Panc1 (cell line): ENCODE measurements around the gene GMCL2. TPM values are rescaled to one million over a fixed set of nuclear protein-coding genes. Genes with fewer than 3 reads are reported as not detected.

Source experiments
- ATAC-seq: fragments of 200-7000 bp; cut with Tn5 transposase; 2 replicates; pipeline ENCODE4 v1.9.1; 2020; ENCODE audit warnings: mild to moderate bottlenecking, moderate library complexity
- BruUV-seq: library from RNA; stranded (reverse); fragments of 400-500 nt; replicated peaks from 2 replicates; lab custom pipeline; 2021; lab: Mats Ljungman, UMichigan
- CTCF ChIA-PET: fragments of 300-600 bp; sonication (Branson Sonifier 250); formaldehyde crosslinking; loops from one replicate; lab custom pipeline; 2022; ENCODE audit warnings: antibody characterized with exemption; lab: Charles Lee
- POLR2A ChIA-PET: fragments of 300-600 bp; sonication (Branson Sonifier 250); formaldehyde crosslinking; loops from one replicate; lab custom pipeline; 2022; ENCODE audit warnings: antibody characterized with exemption; lab: Charles Lee
- DNase-seq: peaks from one replicate; pipeline ENCODE4 v3.0.0-alpha.2; 2010; ENCODE audit warnings: low read depth, low spot score
- H3K27ac ChIP-seq: 2 replicates; pipeline ENCODE4 v1.5.1; 2011; ENCODE audit warnings: mild to moderate bottlenecking, low read length, inconsistent platforms
- H3K27me3 ChIP-seq: fragments of 200-500 bp; sonication (Bioruptor generic); 2 replicates; pipeline ENCODE4 v1.6.0; 2014; ENCODE audit warnings: low read length, inconsistent platforms; ENCODE audit not compliant: control insufficient read depth, insufficient read depth
- H3K36me3 ChIP-seq: fragments of 200-500 bp; sonication (Bioruptor generic); 2 replicates; pipeline ENCODE4 v1.5.1; 2014; ENCODE audit warnings: inconsistent platforms, mild to moderate bottlenecking, low read length, moderate library complexity; ENCODE audit not compliant: control insufficient read depth, insufficient read depth
- H3K4me1 ChIP-seq: 2 replicates; pipeline ENCODE4 v1.5.1; 2011; ENCODE audit warnings: inconsistent platforms, mild to moderate bottlenecking, low read length, moderate library complexity; ENCODE audit not compliant: control insufficient read depth, insufficient read depth
- H3K4me3 ChIP-seq, 2 experiments: 2 replicates each; pipeline ENCODE4 v1.5.1; 2011 to 2012; ENCODE audit warnings: low read depth in 2 of 2, low read length in 2 of 2, mild to moderate bottlenecking in 2 of 2, inconsistent platforms in 1 of 2, moderate library complexity in 1 of 2
- H3K9me3 ChIP-seq: fragments of 200-500 bp; sonication (Bioruptor generic); 2 replicates; pipeline ENCODE4 v1.5.1; 2014; ENCODE audit warnings: low read depth, mild to moderate bottlenecking, inconsistent platforms, low read length, moderate library complexity; ENCODE audit not compliant: control insufficient read depth, insufficient read depth
- POLR2AphosphoS5 ChIP-seq: IDR thresholded peaks from 2 replicates; pipeline ENCODE4 v1.6.1; 2012; ENCODE audit warnings: mild to moderate bottlenecking, low read depth, low read length, moderate library complexity
- SIN3A ChIP-seq: IDR thresholded peaks from 2 replicates; pipeline ENCODE4 v1.6.1; 2012; ENCODE audit warnings: low read depth, mild to moderate bottlenecking, low read length, moderate library complexity, borderline replicate concordance; ENCODE audit not compliant: insufficient read depth
- TCF7L2 ChIP-seq: IDR thresholded peaks from 2 replicates; pipeline ENCODE4 v1.6.1; 2011; ENCODE audit warnings: mild to moderate bottlenecking, low read depth, low read length, inconsistent platforms
- in situ Hi-C: cut with HindIII; loops from 2 replicates; pipeline ENCODE4 v1.10.0; 2016; ENCODE audit warnings: low sequenced_read_pairs, low pct_unique_long_range_greater_than_20kb
- intact Hi-C: fragments of 100-400 bp; cut with micrococcal nuclease; formaldehyde crosslinking; loops from one replicate; pipeline ENCODE4 v1.10.0; 2022; ENCODE audit not compliant: unreplicated experiment
- total RNA-seq: library from RNA; stranded (reverse); gene quantifications from one replicate; pipeline ENCODE4 v1.2.1, GENCODE V29; 2021; ENCODE audit not compliant: unreplicated experiment
- TF ChIP-seq, protein P1 (sequence below), 2 experiments: IDR thresholded peaks; 2 replicates each; pipeline ENCODE4 v1.6.1; 2011 to 2012; ENCODE audit warnings: low read depth in 2 of 2, control low read depth in 1 of 2, low read length in 1 of 2, mild to moderate bottlenecking in 1 of 2, moderate library complexity in 1 of 2; ENCODE audit not compliant: insufficient read depth in 1 of 2
- TF ChIP-seq, protein P2 (sequence below): fragments of 450-650 bp; IDR thresholded peaks from 2 replicates; pipeline ENCODE4 v1.5.1; 2017; ENCODE audit warnings: mild to moderate bottlenecking

GMCL2 gene
- total RNA-seq, 1 experiment from 2014 or later, result not detected

DNA sequence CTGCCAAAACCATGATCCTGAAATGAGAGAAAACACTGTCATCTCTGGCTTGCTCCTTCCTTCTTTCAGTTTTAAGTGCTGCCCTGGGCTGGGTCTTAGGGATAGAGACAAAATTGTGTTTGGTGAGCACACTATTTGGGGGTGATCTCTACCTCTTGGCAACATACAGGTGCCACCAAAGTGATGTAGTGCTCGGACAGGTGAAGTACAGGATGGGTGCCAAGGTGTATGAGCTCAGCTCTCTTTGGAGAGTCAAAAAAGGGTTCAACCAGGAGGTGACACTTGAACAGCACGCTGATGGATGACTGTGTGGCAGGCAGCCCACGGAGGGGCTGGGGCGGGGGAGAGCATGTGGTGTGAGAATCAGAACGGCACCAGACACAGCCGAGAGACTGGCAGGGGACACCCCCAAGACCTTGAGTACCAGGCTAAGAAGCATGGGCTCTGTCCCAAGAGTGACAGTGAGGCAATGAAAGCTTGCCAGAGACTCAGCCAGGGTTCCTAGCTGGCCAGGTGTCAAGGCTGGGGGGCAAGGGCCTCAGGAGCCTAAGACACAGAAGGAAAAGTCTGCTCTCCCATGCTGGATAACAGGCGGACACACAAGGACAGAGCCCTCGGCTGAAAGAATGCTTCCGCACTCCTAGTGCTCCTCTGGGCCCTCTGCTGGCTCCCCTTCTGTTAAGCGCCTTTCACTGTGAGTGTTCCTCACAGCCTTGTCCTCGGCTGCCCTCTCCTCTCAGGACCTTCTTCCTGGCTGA is 36.0 kb downstream of the GMCL2 start:
- ChIA-PET CTCF (interaction anchor here (0.5 to 0.6 kb wide), 2 partner anchors 63 to 70 kb away, joined by 3 to 7 read pairs; no protein-coding TSS in a partner anchor), POLR2A (no interaction called here)
- Histone ChIP-seq H3K9me3 (no peaks in the 10 kb centered on the region), H3K4me1 (peaks cover 13% of the 10 kb centered on the region), H3K27ac (no peak overlapping the region), H3K4me3 (no peak overlapping the region), H3K27me3 (no peaks in the 10 kb centered on the region), H3K36me3 (peaks cover 6% of the 10 kb centered on the region)
- no TSS peak for BruUV-seq
- TF ChIP-seq TCF7L2, result no peak
- TF ChIP-seq, protein P1, sequence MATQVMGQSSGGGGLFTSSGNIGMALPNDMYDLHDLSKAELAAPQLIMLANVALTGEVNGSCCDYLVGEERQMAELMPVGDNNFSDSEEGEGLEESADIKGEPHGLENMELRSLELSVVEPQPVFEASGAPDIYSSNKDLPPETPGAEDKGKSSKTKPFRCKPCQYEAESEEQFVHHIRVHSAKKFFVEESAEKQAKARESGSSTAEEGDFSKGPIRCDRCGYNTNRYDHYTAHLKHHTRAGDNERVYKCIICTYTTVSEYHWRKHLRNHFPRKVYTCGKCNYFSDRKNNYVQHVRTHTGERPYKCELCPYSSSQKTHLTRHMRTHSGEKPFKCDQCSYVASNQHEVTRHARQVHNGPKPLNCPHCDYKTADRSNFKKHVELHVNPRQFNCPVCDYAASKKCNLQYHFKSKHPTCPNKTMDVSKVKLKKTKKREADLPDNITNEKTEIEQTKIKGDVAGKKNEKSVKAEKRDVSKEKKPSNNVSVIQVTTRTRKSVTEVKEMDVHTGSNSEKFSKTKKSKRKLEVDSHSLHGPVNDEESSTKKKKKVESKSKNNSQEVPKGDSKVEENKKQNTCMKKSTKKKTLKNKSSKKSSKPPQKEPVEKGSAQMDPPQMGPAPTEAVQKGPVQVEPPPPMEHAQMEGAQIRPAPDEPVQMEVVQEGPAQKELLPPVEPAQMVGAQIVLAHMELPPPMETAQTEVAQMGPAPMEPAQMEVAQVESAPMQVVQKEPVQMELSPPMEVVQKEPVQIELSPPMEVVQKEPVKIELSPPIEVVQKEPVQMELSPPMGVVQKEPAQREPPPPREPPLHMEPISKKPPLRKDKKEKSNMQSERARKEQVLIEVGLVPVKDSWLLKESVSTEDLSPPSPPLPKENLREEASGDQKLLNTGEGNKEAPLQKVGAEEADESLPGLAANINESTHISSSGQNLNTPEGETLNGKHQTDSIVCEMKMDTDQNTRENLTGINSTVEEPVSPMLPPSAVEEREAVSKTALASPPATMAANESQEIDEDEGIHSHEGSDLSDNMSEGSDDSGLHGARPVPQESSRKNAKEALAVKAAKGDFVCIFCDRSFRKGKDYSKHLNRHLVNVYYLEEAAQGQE (IDR thresholded peaks at IDR 0.05; ENCODE audit: insufficient read depth in 1 of 2, low read depth in 2 of 2, low read length in 1 of 2), result no peak
- TF ChIP-seq, protein P2, sequence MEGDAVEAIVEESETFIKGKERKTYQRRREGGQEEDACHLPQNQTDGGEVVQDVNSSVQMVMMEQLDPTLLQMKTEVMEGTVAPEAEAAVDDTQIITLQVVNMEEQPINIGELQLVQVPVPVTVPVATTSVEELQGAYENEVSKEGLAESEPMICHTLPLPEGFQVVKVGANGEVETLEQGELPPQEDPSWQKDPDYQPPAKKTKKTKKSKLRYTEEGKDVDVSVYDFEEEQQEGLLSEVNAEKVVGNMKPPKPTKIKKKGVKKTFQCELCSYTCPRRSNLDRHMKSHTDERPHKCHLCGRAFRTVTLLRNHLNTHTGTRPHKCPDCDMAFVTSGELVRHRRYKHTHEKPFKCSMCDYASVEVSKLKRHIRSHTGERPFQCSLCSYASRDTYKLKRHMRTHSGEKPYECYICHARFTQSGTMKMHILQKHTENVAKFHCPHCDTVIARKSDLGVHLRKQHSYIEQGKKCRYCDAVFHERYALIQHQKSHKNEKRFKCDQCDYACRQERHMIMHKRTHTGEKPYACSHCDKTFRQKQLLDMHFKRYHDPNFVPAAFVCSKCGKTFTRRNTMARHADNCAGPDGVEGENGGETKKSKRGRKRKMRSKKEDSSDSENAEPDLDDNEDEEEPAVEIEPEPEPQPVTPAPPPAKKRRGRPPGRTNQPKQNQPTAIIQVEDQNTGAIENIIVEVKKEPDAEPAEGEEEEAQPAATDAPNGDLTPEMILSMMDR, result no peak
- no peak for TF ChIP-seq SIN3A
- no peak for TF ChIP-seq POLR2AphosphoS5
- DNase-seq (no peak), ATAC-seq (no peak)
- intact Hi-C loops (no loop called here), in situ Hi-C loops (no loop called here)

DNA sequence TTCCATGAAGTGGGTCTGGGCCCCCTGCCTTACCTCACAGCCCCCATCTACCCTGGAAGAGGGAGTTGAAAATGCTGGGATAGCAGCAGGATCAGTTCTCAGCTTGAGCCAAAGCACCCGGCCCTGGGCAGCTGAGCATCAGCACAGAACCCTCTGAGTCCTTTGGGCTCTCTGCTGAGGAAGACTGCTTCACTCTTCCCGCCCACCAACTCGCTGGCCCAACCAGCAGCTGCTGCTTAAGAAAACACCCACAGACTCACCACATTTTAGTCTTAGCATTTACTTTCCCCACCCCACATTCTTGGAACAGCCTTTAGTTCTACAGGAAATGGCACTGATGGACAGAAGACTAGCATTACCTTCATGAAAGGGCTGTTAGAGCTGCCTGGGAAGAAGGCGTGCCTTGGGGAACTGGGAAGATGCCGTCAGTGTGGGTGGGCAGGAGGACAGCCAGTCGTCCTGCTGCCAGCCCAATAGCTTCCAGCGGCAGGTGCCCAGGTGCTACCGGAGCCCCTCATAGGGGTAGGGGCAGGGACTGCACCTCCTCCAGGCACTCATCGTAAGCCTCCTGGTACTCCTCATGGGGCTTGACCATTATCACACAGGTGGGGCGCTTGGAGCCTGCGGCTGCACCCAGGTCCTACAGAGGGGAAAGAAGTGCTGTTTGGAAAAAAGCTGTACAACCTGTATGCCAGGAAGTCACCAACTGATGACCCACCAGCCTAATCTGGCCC is 37.8 kb downstream of the GMCL2 start:
- BruUV-seq, result no TSS peak
- CTCF ChIA-PET, result interaction anchor here (0.7 to 1.4 kb wide), 2 partner anchors 47 to 74 kb away, joined by 3 to 4 read pairs; no protein-coding TSS in a partner anchor
- peaks cover 6% of the 10 kb centered on the region for H3K36me3 ChIP-seq

More for the DNA sequence above, 37.8 kb downstream of the GMCL2 start:
- in situ Hi-C loops, result no loop called here
- Histone ChIP-seq H3K4me1 (peaks cover 7% of the 10 kb centered on the region), H3K27me3 (no peaks in the 10 kb centered on the region), H3K4me3 (no peak overlapping the region), H3K9me3 (no peaks in the 10 kb centered on the region), H3K27ac (no peak overlapping the region)
- intact Hi-C loops, result no loop called here
- DNase-seq, result no peak
- TF ChIP-seq, protein P2, result no peak
- TF ChIP-seq POLR2AphosphoS5, result peak; percentile 1; the same call in 1 of the 2 replicates
- no peak for TF ChIP-seq SIN3A
- no peak for TF ChIP-seq TCF7L2
- POLR2A ChIA-PET, result interaction anchor here (0.6 kb wide), 1 partner anchor 55 kb away, joined by 3 read pairs; no protein-coding TSS in a partner anchor
- no peak for ATAC-seq
